Heart left ventricle (tissue), 16 donors: ENCODE measurements around the gene ASTN2. TPM values are rescaled to one million over a fixed set of nuclear protein-coding genes. Genes with fewer than 3 reads are reported as not detected.
"Not testable (repeated sequence)": the region's sequence is repeated elsewhere in the genome, so short reads cannot be mapped to it uniquely, and the experiment has no call there.

Experiments used
- ATAC-seq, 4 donors: fragments of 200-7000 bp; cut with Tn5 transposase; one replicate each; pipeline ENCODE4 v1.9.1; 2020 to 2022; ENCODE audit warnings: moderate library complexity in 4 of 4, mild to moderate bottlenecking in 3 of 4, moderate number of reproducible peaks in 1 of 4
- DNase-seq, 5 donors: peaks; one replicate each; pipeline ENCODE4 v3.0.0-alpha.2; 2020
- H3K27ac ChIP-seq, 12 donors: fragments of 200-600 bp; sonication (generic) in 4 of 12; one replicate each; pipeline versions ENCODE4 v1.5.0 to v1.8.0; 2016 to 2022; ENCODE audit warnings: mild to moderate bottlenecking in 2 of 12
- H3K27me3 ChIP-seq, 9 donors: fragments of 200-600 bp; sonication (generic) in 2 of 9; one replicate each; pipeline versions ENCODE4 v1.5.1 to v1.8.0; 2016 to 2022; ENCODE audit warnings: mild to moderate bottlenecking in 3 of 9
- H3K36me3 ChIP-seq, 9 donors: fragments of 200-600 bp; sonication (generic) in 2 of 9; one replicate each; pipeline versions ENCODE4 v1.5.0 to v1.8.0; 2018 to 2022; ENCODE audit warnings: mild to moderate bottlenecking in 2 of 9
- H3K4me1 ChIP-seq, 12 donors: fragments of 200-600 bp; sonication (generic) in 4 of 12; one replicate each; pipeline versions ENCODE4 v1.5.0 to v1.8.0; 2016 to 2022; ENCODE audit warnings: mild to moderate bottlenecking in 3 of 12
- H3K4me3 ChIP-seq, 12 donors: fragments of 200-600 bp; sonication (generic) in 4 of 12; one replicate each; pipeline versions ENCODE4 v1.5.0 to v1.8.0; 2017 to 2022; ENCODE audit warnings: mild to moderate bottlenecking in 9 of 12, moderate library complexity in 4 of 12
- H3K9me3 ChIP-seq, 12 donors: fragments of 200-600 bp; sonication (generic) in 4 of 12; one replicate each; pipeline versions ENCODE4 v1.5.0 to v1.8.0; 2016 to 2022; ENCODE audit warnings: mild to moderate bottlenecking in 1 of 12
- CTCF ChIP-seq, 12 donors: fragments of 200-600 bp; sonication (generic) in 4 of 12; IDR thresholded peaks; one replicate each; pipeline versions ENCODE4 v1.5.0 to v1.8.0; 2018 to 2022; ENCODE audit warnings: antibody characterized with exemption in 12 of 12, mild to moderate bottlenecking in 5 of 12
- POLR2A ChIP-seq, 2 donors: fragments of 450-650 bp; IDR thresholded peaks; one replicate each; pipeline ENCODE4 v1.6.1; 2017; ENCODE audit warnings: antibody characterized with exemption in 2 of 2, mild to moderate bottlenecking in 2 of 2, moderate library complexity in 2 of 2
- WGBS, 4 donors: extraction: QIAGEN DNeasy Blood & Tissue Kit in 2 of 4; methylation state at CpG; one replicate each; pipeline versions ENCODE4 v1.1.5 to v1.1.7; 2013 to 2018; 5-methylcytosine and 5-hydroxymethylcytosine counted together
- intact Hi-C, 10 donors: fragments of 100-400 bp; cut with DNase I; formaldehyde crosslinking; loops; one replicate each; pipeline versions ENCODE4 v1.11.1 to v1.14.2; 2022
- polyA plus RNA-seq, 2 donors: library from polyadenylated mRNA; stranded (reverse); fragments of 200-250 nt; gene quantifications; one replicate each; pipeline ENCODE4 v1.2.3, GENCODE V29; 2013
- total RNA-seq, 9 donors: library from RNA; depleted of rRNA in 2 of 9; stranded (reverse); fragments of >200 nt in 2 of 9; fragmentation: NEBNext Ultra II Directional in 3 of 9; extraction: Animal tissue kit (Norgen Biotek cat#: 25700) in 3 of 9; gene quantifications; one replicate each; pipeline versions ENCODE4 v1.1.0 to v1.2.4, GENCODE V29; 2016 to 2023
- donor health status: ischemic (EF 13 %, LVEDD 7.1; RV severe dilation, severe dysfunction).
- donor health status: healthy with polysubstance abuse.
- donor health status: DM: no; HTN: yes; CAD: no.
- donor health status: DM: no; HTN: no; CAD: no.
- donor health status: ischemic (EF 25% LVEDD 6.9; RV normal size, moderate dysfunction).
- donor health status: ischemic (EF 25% LVEDD 5.7; RV mildly dilated, moderate dysfunction).
- donor health status: healthy.
- donor health status: DM: yes; HTN: yes; CAD: no.
- donor health status: ischemic (EF 35%, LVEDD 5.7; RV mildly dilated, moderate dysfunction).
- donor health status: nonischemic (EF 11% LVEDD 7.7; RV severe dilation, severe dysfunction).
- donor health status: DM: yes; HTN: yes; CAD: no.
- donor health status: PGD.
- donor health status: ischemic (EF 29% LVEDD 5.4; RV normal size, mild dysfunction).
- donor health status: nonischemic (EF 23%, LVEDD 6.1; RV moderate dilation, normal function).

Gene ASTN2
- total and polyA plus RNA-seq, 11 donors = 2.5 to 6.0 (median 3.5) TPM

- ATAC-seq (no peak), DNase-seq (no peak)
- Histone ChIP-seq H3K27me3 (peaks cover 0 to 12% (median 0%) of the 10 kb centered on the region in 9 donors), H3K4me3 (no peak overlapping the region), H3K9me3 (no peaks in the 10 kb centered on the region), H3K4me1 (no peaks in the 10 kb centered on the region), H3K36me3 (no peaks in the 10 kb centered on the region), H3K27ac (no peak overlapping the region)
- 54 to 60% (median 55%) methylated on average over 11 of the region's 11 CpGs for WGBS, 4 donors
- intact Hi-C loops = no loop called here
- TF ChIP-seq CTCF (IDR thresholded peaks at IDR 0.05) (peak in 10 of 12 donors; percentile 12 to 50 (median 28)), POLR2A (IDR thresholded peaks at IDR 0.05) (no peak)
Measured at GRCh38 chr9:117073539-117074341, 341.1 kb downstream of the ASTN2 start.

GRCh38 chr9:117073071-117073470 is 341.8 kb downstream of the ASTN2 start:
- ATAC-seq = no peak
- TF ChIP-seq POLR2A (IDR thresholded peaks at IDR 0.05) (no peak), CTCF (IDR thresholded peaks at IDR 0.05) (no peak)
- intact Hi-C loops = no loop called here

GRCh38 chr9:117072216-117072615 is 342.6 kb downstream of the ASTN2 start:
- Histone ChIP-seq H3K4me3 (no peak overlapping the region), H3K27ac (no peak overlapping the region), H3K4me1 (no peaks in the 10 kb centered on the region), H3K27me3 (peaks cover 0 to 12% (median 0%) of the 10 kb centered on the region in 9 donors), H3K9me3 (no peaks in the 10 kb centered on the region), H3K36me3 (no peaks in the 10 kb centered on the region)
- intact Hi-C loops = no loop called here
- TF ChIP-seq CTCF (IDR thresholded peaks at IDR 0.05) = no peak
- no peak for TF ChIP-seq POLR2A (IDR thresholded peaks at IDR 0.05)
- WGBS, 4 donors = 65 to 85% (median 79%) methylated on average over 3 of the region's 3 CpGs
- DNase-seq (no peak), ATAC-seq (no peak)

More at GRCh38 chr9:117073071-117073470, 341.8 kb downstream of the ASTN2 start:
- H3K4me3 ChIP-seq = no peak overlapping the region
- peaks cover 0 to 12% (median 0%) of the 10 kb centered on the region in 9 donors for H3K27me3 ChIP-seq
- no peaks in the 10 kb centered on the region for H3K9me3 ChIP-seq
- no peak for DNase-seq
- H3K4me1 ChIP-seq = no peaks in the 10 kb centered on the region
- 64 to 71% (median 68%) methylated on average over 4 of the region's 4 CpGs for WGBS, 4 donors
- no peak overlapping the region for H3K27ac ChIP-seq
- H3K36me3 ChIP-seq = no peaks in the 10 kb centered on the region

- ATAC-seq, DNase-seq, H3K36me3 ChIP-seq, H3K9me3 ChIP-seq, H3K27ac ChIP-seq, H3K4me3 ChIP-seq, H3K4me1 ChIP-seq, intact Hi-C loops: not testable (repeated sequence)
- 64 to 79% (median 77%) methylated on average over 18 to 24 of the region's 24 CpGs for WGBS, 4 donors
- peaks cover 0 to 12% (median 0%) of the 10 kb centered on the region in 9 donors for H3K27me3 ChIP-seq
Measured at GRCh38 chr9:117071673-117072207, 343.1 kb downstream of the ASTN2 start.
